Heart right ventricle (tissue), 16 donors: ENCODE measurements around the gene PELI1. TPM values are rescaled to one million over a fixed set of nuclear protein-coding genes. Genes with fewer than 3 reads are reported as not detected.
"Not testable (repeated sequence)": the region's sequence is repeated elsewhere in the genome, so short reads cannot be mapped to it uniquely, and the experiment has no call there.

Source experiments
- ATAC-seq, 8 donors: fragments of 200-7000 bp; cut with Tn5 transposase; one replicate each; pipeline ENCODE4 v1.9.1; 2020; ENCODE audit warnings: mild to moderate bottlenecking in 8 of 8, moderate library complexity in 8 of 8, moderate number of reproducible peaks in 1 of 8
- DNase-seq, 2 donors: peaks; one replicate each; pipeline ENCODE4 v3.0.0-alpha.2; 2020
- H3K27ac ChIP-seq, 10 donors: fragments of 200-600 bp; sonication (generic) in 2 of 10; one replicate each; pipeline versions ENCODE4 v1.5.0 to v1.8.0; 2020 to 2022; ENCODE audit warnings: mild to moderate bottlenecking in 3 of 10
- H3K27me3 ChIP-seq, 7 donors: fragments of 200-600 bp; one replicate each; pipeline ENCODE4 v1.8.0; 2021 to 2022; ENCODE audit warnings: mild to moderate bottlenecking in 2 of 7
- H3K36me3 ChIP-seq, 9 donors: fragments of 200-600 bp; sonication (generic) in 1 of 9; one replicate each; pipeline versions ENCODE4 v1.5.0 to v1.8.0; 2020 to 2022; ENCODE audit warnings: mild to moderate bottlenecking in 2 of 9
- H3K4me1 ChIP-seq, 9 donors: fragments of 200-600 bp; sonication (generic) in 1 of 9; one replicate each; pipeline versions ENCODE4 v1.5.0 to v1.8.0; 2020 to 2022; ENCODE audit warnings: mild to moderate bottlenecking in 4 of 9
- H3K4me3 ChIP-seq, 10 donors: fragments of 200-600 bp; sonication (generic) in 2 of 10; one replicate each; pipeline versions ENCODE4 v1.5.0 to v1.8.0; 2020 to 2022; ENCODE audit warnings: mild to moderate bottlenecking in 7 of 10, moderate library complexity in 2 of 10
- H3K9me3 ChIP-seq, 11 donors: fragments of 200-600 bp in 10 of 11; sonication (generic) in 2 of 11; one replicate each; pipeline versions ENCODE4 v1.5.0 to v1.8.0; 2013 to 2022; ENCODE audit warnings: mild to moderate bottlenecking in 2 of 11, control low read depth in 1 of 11, moderate library complexity in 1 of 11
- CTCF ChIP-seq, 9 donors: fragments of 200-600 bp; sonication (generic) in 2 of 9; IDR thresholded peaks; one replicate each; pipeline versions ENCODE4 v1.5.0 to v1.8.0; 2021 to 2022; ENCODE audit warnings: antibody characterized with exemption in 9 of 9, mild to moderate bottlenecking in 5 of 9, moderate library complexity in 1 of 9
- WGBS, 2 donors: extraction: QIAGEN DNeasy Blood & Tissue Kit; methylation state at CpG; one replicate each; pipeline ENCODE4 v1.1.7; 2013; ENCODE audit warnings: inconsistent platforms in 1 of 2; 5-methylcytosine and 5-hydroxymethylcytosine counted together
- intact Hi-C, 10 donors: fragments of 100-400 bp; cut with DNase I; formaldehyde crosslinking; loops; one replicate each; pipeline versions ENCODE4 v1.11.1 to v1.14.2; 2022
- polyA plus RNA-seq, 2 donors: library from polyadenylated mRNA; stranded (reverse); fragments of 200-250 nt; gene quantifications; one replicate each; pipeline ENCODE4 v1.2.3, GENCODE V29; 2013
- total RNA-seq, 10 donors: library from RNA; stranded (reverse); fragmentation: NEBNext Ultra II Directional in 3 of 10; extraction: Animal tissue kit (Norgen Biotek cat#: 25700) in 3 of 10; gene quantifications; one replicate each; pipeline versions ENCODE4 v1.2.1 to v1.2.4, GENCODE V29; 2021 to 2023
- donor health status: Arrhythmogenic right ventricular cardiomyopathy.
- donor health status: ischemic (EF 13 %, LVEDD 7.1; RV severe dilation, severe dysfunction).
- donor health status: healthy with polysubstance abuse.
- donor health status: DM: no; HTN: yes; CAD: no.
- donor health status: DM: no; HTN: no; CAD: no.
- donor health status: ischemic (EF 25% LVEDD 6.9; RV normal size, moderate dysfunction).
- donor health status: ischemic (EF 25% LVEDD 5.7; RV mildly dilated, moderate dysfunction).
- donor health status: healthy.
- donor health status: DM: yes; HTN: yes; CAD: no.
- donor health status: Ischemic cardiomyopathy.
- donor health status: ischemic (EF 35%, LVEDD 5.7; RV mildly dilated, moderate dysfunction).
- donor health status: nonischemic (EF 11% LVEDD 7.7; RV severe dilation, severe dysfunction).
- donor health status: DM: yes; HTN: yes; CAD: no.
- donor health status: PGD.
- donor health status: ischemic (EF 29% LVEDD 5.4; RV normal size, mild dysfunction).
- donor health status: nonischemic (EF 23%, LVEDD 6.1; RV moderate dilation, normal function).

PELI1 gene
- total and polyA plus RNA-seq, 12 donors, result 6.0 to 15.6 (median 8.6) TPM

GRCh38 chr2:64104933-64105332, 39.3 kb downstream of the PELI1 start:
- no peak overlapping the region for H3K4me3 ChIP-seq
- ATAC-seq, result no peak
- H3K4me1 ChIP-seq, result peaks cover 0 to 45% (median 5%) of the 10 kb centered on the region in 9 donors
- no peaks in the 10 kb centered on the region for H3K27me3 ChIP-seq
- intact Hi-C loops, result no loop called here
- H3K27ac ChIP-seq, result no peak overlapping the region
- 22 to 51% methylated on average over 1 of the region's 1 CpG for WGBS, 2 donors
- peaks cover 0 to 71% (median 3%) of the 10 kb centered on the region in 9 donors for H3K36me3 ChIP-seq
- no peak for DNase-seq
- H3K9me3 ChIP-seq, result no peaks in the 10 kb centered on the region
- no peak for TF ChIP-seq CTCF (IDR thresholded peaks at IDR 0.05)

GRCh38 chr2:64102736-64103135, 41.5 kb downstream of the PELI1 start:
- peaks cover 0 to 87% (median 3%) of the 10 kb centered on the region in 9 donors for H3K36me3 ChIP-seq
- WGBS, 2 donors, result 84 to 86% methylated on average over 7 of the region's 7 CpGs
- H3K4me1 ChIP-seq, result peaks cover 0 to 37% (median 5%) of the 10 kb centered on the region in 9 donors
- ATAC-seq, H3K4me3 ChIP-seq, DNase-seq, H3K9me3 ChIP-seq, intact Hi-C loops, H3K27me3 ChIP-seq: not testable (repeated sequence)
- peak overlapping the region in 1 of 10 donors; percentile 6 for H3K27ac ChIP-seq

- H3K27me3 ChIP-seq, result no peaks in the 10 kb centered on the region
- H3K36me3 ChIP-seq, result peaks cover 0 to 87% (median 3%) of the 10 kb centered on the region in 9 donors
- intact Hi-C loops, result no loop called here
- H3K9me3 ChIP-seq, result peaks cover 0 to 1% (median 0%) of the 10 kb centered on the region in 11 donors
- H3K4me3 ChIP-seq, result no peak overlapping the region
- peak overlapping the region in 2 of 10 donors; percentile 1 to 4 for H3K27ac ChIP-seq
- ATAC-seq (no peak), DNase-seq (no peak)
- TF ChIP-seq CTCF (IDR thresholded peaks at IDR 0.05), result no peak
- H3K4me1 ChIP-seq, result peaks cover 0 to 34% (median 5%) of the 10 kb centered on the region in 9 donors
Measured at GRCh38 chr2:64101141-64101591, 43.1 kb downstream of the PELI1 start.

GRCh38 chr2:64100584-64100983, 43.6 kb downstream of the PELI1 start:
- intact Hi-C loops, ATAC-seq, H3K27me3 ChIP-seq, H3K4me3 ChIP-seq, DNase-seq, H3K9me3 ChIP-seq: not testable (repeated sequence)
- peak overlapping the region in 1 of 10 donors; percentile 4 for H3K27ac ChIP-seq
- H3K4me1 ChIP-seq, result peaks cover 0 to 30% (median 4%) of the 10 kb centered on the region in 9 donors
- WGBS, 2 donors, result 92 to 93% methylated on average over 8 of the region's 8 CpGs
- H3K36me3 ChIP-seq, result peaks cover 0 to 87% (median 8%) of the 10 kb centered on the region in 9 donors

- H3K27me3 ChIP-seq, result no peaks in the 10 kb centered on the region
- ATAC-seq (no peak), DNase-seq (no peak)
- H3K27ac ChIP-seq, result no peak overlapping the region
- H3K4me3 ChIP-seq, result no peak overlapping the region
- peaks cover 0 to 91% (median 18%) of the 10 kb centered on the region in 9 donors for H3K36me3 ChIP-seq
- no peaks in the 10 kb centered on the region for H3K4me1 ChIP-seq
- intact Hi-C loops, result no loop called here
- H3K9me3 ChIP-seq, result peaks cover 0 to 8% (median 0%) of the 10 kb centered on the region in 11 donors
- no peak for TF ChIP-seq CTCF (IDR thresholded peaks at IDR 0.05)
- 87 to 89% methylated on average over 12 of the region's 12 CpGs for WGBS, 2 donors
Measured at GRCh38 chr2:64094663-64095382, 49.4 kb downstream of the PELI1 start.
